HEK293 (cell line): ENCODE measurements around the gene TREH.

Experiments used
- CTCF ChIA-PET: fragments of 350-600 bp; formaldehyde crosslinking; extraction: SDS; loops from one replicate; lab custom pipeline; 2021; ENCODE audit warnings: antibody characterized with exemption; lab: Yijun Ruan, JAX
- POLR2A ChIA-PET: fragments of 300-600 bp; formaldehyde crosslinking; extraction: SDS; loops from one replicate; lab custom pipeline; 2020; ENCODE audit warnings: antibody characterized with exemption, inconsistent platforms; lab: Yijun Ruan, JAX
- H3K27ac ChIP-seq: fragments of 200-500 bp; sonication (Bioruptor generic); 2 replicates; pipeline ENCODE4 v1.5.1; 2014; ENCODE audit warnings: low read depth, low read length, control low read depth, inconsistent platforms; ENCODE audit errors: extremely low read depth
- H3K36me3 ChIP-seq, 2 experiments: fragments of 200-500 bp in 1 of 2; sonication (Bioruptor generic) in 1 of 2; 1 replicate in 1 of 2; 2 replicates in 1 of 2; pipeline ENCODE4 v1.5.1; 2014 to 2017; ENCODE audit warnings: inconsistent platforms in 2 of 2, low read length in 2 of 2; ENCODE audit not compliant: control insufficient read depth in 2 of 2, insufficient read depth in 1 of 2
- H3K4me1 ChIP-seq: fragments of 200-500 bp; sonication (Bioruptor generic); 2 replicates; pipeline ENCODE4 v1.5.1; 2014; ENCODE audit warnings: mild to moderate bottlenecking, low read length, inconsistent platforms; ENCODE audit not compliant: control insufficient read depth, insufficient read depth
- H3K4me3 ChIP-seq: 2 replicates; pipeline ENCODE4 v1.5.1; 2011; ENCODE audit warnings: low read depth, mild to moderate bottlenecking, control low read depth, low read length, moderate library complexity
- H3K9me3 ChIP-seq: fragments of 200-500 bp; sonication (Bioruptor generic); 2 replicates; pipeline ENCODE4 v1.5.1; 2014; ENCODE audit warnings: low read depth, low read length, inconsistent platforms; ENCODE audit not compliant: control insufficient read depth, insufficient read depth
- SP7 ChIP-seq: fragments of 450-650 bp; formaldehyde crosslinking; IDR thresholded peaks from 2 replicates; pipeline ENCODE4 v1.5.1; 2016; ENCODE audit warnings: missing biosample characterization, missing genetic modification characterization
- ZEB2 ChIP-seq: fragments of 450-650 bp; formaldehyde crosslinking; IDR thresholded peaks from 2 replicates; pipeline ENCODE4 v1.5.1; 2016; ENCODE audit warnings: missing biosample characterization, missing genetic modification characterization
- ZNF26 ChIP-seq: fragments of 450-650 bp; formaldehyde crosslinking; IDR thresholded peaks from 2 replicates; pipeline ENCODE4 v1.5.1; 2016; ENCODE audit warnings: missing biosample characterization, missing genetic modification characterization
- ZNF398 ChIP-seq: fragments of 450-650 bp; formaldehyde crosslinking; IDR thresholded peaks from 2 replicates; pipeline ENCODE4 v1.5.1; 2017; ENCODE audit warnings: missing biosample characterization, missing genetic modification characterization
- ZNF571 ChIP-seq: fragments of 450-650 bp; formaldehyde crosslinking; IDR thresholded peaks from 2 replicates; pipeline ENCODE4 v1.5.0; 2017; ENCODE audit warnings: missing biosample characterization, missing genetic modification characterization
- ZNF624 ChIP-seq: fragments of 450-650 bp; formaldehyde crosslinking; IDR thresholded peaks from 2 replicates; pipeline ENCODE4 v1.5.1; 2017; ENCODE audit warnings: missing biosample characterization, missing genetic modification characterization
- ZNF692 ChIP-seq: fragments of 450-650 bp; formaldehyde crosslinking; IDR thresholded peaks from 2 replicates; pipeline ENCODE4 v1.5.1; 2016; ENCODE audit warnings: missing biosample characterization, missing genetic modification characterization
- ZNF776 ChIP-seq: fragments of 450-650 bp; formaldehyde crosslinking; IDR thresholded peaks from 2 replicates; pipeline ENCODE4 v1.5.0; 2017; ENCODE audit warnings: missing biosample characterization, missing genetic modification characterization, borderline replicate concordance
- ZNF785 ChIP-seq: fragments of 450-650 bp; formaldehyde crosslinking; IDR thresholded peaks from 2 replicates; pipeline ENCODE4 v1.5.1; 2016; ENCODE audit warnings: missing biosample characterization, missing genetic modification characterization
- TF ChIP-seq, protein P1 (sequence below): fragments of 450-650 bp; formaldehyde crosslinking; IDR thresholded peaks from 2 replicates; pipeline ENCODE4 v1.5.1; 2016; ENCODE audit warnings: missing biosample characterization, missing genetic modification characterization
- TF ChIP-seq, protein P2 (sequence below): fragments of 450-650 bp; formaldehyde crosslinking; IDR thresholded peaks from 2 replicates; pipeline ENCODE4 v1.5.1; 2017; ENCODE audit warnings: missing biosample characterization, missing genetic modification characterization

The TREH gene

DNA sequence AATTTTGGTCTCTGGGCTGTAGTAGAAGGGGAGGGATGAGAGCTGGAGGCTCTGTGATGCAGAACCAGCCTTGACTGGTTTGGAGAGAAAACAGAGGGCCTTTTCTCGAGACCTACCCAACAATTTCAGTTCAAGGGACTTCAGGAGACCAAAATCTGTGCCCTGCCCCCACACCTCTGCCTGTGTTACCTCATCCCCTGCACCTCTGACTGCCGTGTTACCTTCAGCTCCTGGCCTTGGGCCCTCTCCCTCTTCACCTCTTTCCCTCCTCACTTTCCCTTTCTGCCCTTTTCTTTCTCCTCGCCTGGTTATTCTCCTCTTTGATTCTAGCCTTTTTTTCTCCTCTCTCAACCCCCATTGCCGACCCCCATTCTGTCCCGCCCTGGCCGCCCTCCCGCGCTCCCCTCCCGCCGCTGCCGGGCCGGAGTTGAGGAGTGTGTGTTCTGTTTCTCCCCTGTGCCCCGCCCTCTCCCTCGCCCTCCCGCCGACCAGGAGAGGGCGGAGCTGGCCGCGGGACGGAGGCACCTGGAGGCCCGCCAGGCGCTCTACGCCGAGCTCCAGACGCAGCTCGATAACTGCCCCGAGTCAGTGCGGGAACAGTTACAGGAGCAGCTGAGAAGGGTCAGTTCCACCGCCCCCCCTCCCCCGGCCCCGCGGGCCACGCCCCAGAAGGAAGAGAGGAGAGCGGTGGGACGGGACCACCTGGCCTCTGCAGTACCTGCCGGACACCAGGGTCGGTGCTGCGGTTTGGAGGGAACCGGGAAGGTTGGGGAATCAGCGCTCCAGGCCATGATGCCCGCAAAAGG is 44.8 kb downstream of the TREH start (continued):
- no peak; the same call in 1 of the 2 replicates for TF ChIP-seq ZNF692 (tag by site-specific recombination)
- TF ChIP-seq ZEB2 (tag by site-specific recombination): peak; percentile 54; the same call in 1 of the 2 replicates
- no peak for TF ChIP-seq ZNF624
- TF ChIP-seq ZNF26 (tag by site-specific recombination): no peak
- no peak for TF ChIP-seq ZNF785
- no peak for TF ChIP-seq ZNF571 (tag by site-specific recombination)
- TF ChIP-seq, protein P1, sequence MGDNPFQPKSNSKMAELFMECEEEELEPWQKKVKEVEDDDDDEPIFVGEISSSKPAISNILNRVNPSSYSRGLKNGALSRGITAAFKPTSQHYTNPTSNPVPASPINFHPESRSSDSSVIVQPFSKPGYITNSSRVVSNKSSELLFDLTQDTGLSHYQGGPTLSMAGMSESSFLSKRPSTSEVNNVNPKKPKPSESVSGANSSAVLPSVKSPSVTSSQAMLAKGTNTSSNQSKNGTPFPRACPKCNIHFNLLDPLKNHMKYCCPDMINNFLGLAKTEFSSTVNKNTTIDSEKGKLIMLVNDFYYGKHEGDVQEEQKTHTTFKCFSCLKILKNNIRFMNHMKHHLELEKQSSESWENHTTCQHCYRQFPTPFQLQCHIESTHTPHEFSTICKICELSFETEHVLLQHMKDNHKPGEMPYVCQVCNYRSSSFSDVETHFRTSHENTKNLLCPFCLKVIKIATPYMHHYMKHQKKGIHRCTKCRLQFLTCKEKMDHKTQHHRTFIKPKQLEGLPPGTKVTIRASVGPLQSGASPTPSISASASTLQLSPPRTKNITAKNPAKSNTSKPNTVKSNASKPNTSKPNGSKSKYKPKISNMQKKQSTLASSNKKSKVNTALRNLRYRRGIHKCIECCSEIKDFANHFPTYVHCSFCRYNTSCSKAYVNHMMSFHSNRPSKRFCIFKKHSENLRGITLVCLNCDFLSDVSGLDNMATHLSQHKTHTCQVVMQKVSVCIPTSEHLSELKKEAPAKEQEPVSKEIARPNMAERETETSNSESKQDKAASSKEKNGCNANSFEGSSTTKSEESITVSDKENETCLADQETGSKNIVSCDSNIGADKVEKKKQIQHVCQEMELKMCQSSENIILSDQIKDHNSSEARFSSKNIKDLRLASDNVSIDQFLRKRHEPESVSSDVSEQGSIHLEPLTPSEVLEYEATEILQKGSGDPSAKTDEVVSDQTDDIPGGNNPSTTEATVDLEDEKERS (tag by site-specific recombination): no peak
- peak; percentile 70 for TF ChIP-seq SP7 (tag by site-specific recombination)

- H3K36me3 ChIP-seq: peaks cover 0 to 69% of the 10 kb centered on the region in 2 experiments; a peak in 1 of 3 replicates
These were observed 45.5 kb downstream of the TREH start for GRCh38 chr11:118633979-118634378.

More at GRCh38 chr11:118633979-118634378, 45.5 kb downstream of the TREH start:
- H3K4me3 ChIP-seq: no peak overlapping the region
- ChIA-PET CTCF (interaction anchor here (0.6 to 2.5 kb wide), 8 partner anchors 11 to 593 kb away, joined by 3 to 7 read pairs (median 4); no protein-coding TSS in a partner anchor), POLR2A (interaction anchor here (1.0 to 6.5 kb wide), 6 partner anchors 10 to 572 kb away, joined by 3 to 67 read pairs (median 6); partner anchors contain the start of gene PHLDB1)
- TF ChIP-seq ZNF398 (peak; percentile 88), ZNF776 (tag by site-specific recombination) (no peak)
- TF ChIP-seq, protein P2, sequence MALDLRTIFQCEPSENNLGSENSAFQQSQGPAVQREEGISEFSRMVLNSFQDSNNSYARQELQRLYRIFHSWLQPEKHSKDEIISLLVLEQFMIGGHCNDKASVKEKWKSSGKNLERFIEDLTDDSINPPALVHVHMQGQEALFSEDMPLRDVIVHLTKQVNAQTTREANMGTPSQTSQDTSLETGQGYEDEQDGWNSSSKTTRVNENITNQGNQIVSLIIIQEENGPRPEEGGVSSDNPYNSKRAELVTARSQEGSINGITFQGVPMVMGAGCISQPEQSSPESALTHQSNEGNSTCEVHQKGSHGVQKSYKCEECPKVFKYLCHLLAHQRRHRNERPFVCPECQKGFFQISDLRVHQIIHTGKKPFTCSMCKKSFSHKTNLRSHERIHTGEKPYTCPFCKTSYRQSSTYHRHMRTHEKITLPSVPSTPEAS (tag by site-specific recombination): no peak
- peaks cover 7% of the 10 kb centered on the region; the same call in 1 of the 2 replicates for H3K4me1 ChIP-seq
- H3K9me3 ChIP-seq: no peaks in the 10 kb centered on the region
- no peak overlapping the region for H3K27ac ChIP-seq
